Coronary artery (tissue), 2 donors: ENCODE results near the gene MTO1.

Source experiments
- DNase-seq: peaks from one replicate; pipeline ENCODE4 v3.0.0-alpha.2; 2017; ENCODE audit warnings: low spot score
- H3K27ac ChIP-seq, 2 donors: fragments of 200-600 bp; sonication (generic); one replicate each; pipeline ENCODE4 v1.5.1; 2016 to 2019
- H3K4me3 ChIP-seq: fragments of 200-600 bp; sonication (generic); 2 replicates; pipeline ENCODE4 v1.5.1; 2016; ENCODE audit warnings: mild to moderate bottlenecking, moderate library complexity
- TF ChIP-seq, protein P1 (sequence below): fragments of 200-600 bp; sonication (generic); IDR thresholded peaks from one replicate; pipeline ENCODE4 v1.5.1; 2019; ENCODE audit warnings: antibody characterized with exemption

The MTO1 gene

DNA sequence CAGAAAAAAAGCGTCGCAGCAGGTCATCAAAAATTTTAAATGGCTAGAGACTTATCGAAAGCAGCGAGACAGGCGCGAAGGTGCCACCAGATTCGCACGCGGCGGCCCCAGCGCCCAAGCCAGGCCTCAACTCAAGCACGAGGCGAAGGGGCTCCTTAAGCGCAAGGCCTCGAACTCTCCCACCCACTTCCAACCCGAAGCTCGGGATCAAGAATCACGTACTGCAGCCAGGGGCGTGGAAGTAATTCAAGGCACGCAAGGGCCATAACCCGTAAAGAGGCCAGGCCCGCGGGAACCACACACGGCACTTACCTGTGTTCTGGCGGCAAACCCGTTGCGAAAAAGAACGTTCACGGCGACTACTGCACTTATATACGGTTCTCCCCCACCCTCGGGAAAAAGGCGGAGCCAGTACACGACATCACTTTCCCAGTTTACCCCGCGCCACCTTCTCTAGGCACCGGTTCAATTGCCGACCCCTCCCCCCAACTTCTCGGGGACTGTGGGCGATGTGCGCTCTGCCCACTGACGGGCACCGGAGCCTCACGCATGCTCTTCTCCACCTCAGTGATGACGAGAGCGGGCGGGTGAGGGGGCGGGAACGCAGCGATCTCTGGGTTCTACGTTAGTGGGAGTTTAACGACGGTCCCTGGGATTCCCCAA is 59.3 kb downstream of the MTO1 start, which contains the start of gene EEF1A1:
TSS of gene EEF1A1 (minus strand) at position 345 of the 663 bp plus-strand sequence. CDS start 1,006 bp downstream, outside the sequence.
- H3K4me3 ChIP-seq, result peak within 1 kb of the TSS; percentile 94
- peak within 1 kb of the TSS; percentile 97 to 100 for H3K27ac ChIP-seq
- TF ChIP-seq, protein P1, sequence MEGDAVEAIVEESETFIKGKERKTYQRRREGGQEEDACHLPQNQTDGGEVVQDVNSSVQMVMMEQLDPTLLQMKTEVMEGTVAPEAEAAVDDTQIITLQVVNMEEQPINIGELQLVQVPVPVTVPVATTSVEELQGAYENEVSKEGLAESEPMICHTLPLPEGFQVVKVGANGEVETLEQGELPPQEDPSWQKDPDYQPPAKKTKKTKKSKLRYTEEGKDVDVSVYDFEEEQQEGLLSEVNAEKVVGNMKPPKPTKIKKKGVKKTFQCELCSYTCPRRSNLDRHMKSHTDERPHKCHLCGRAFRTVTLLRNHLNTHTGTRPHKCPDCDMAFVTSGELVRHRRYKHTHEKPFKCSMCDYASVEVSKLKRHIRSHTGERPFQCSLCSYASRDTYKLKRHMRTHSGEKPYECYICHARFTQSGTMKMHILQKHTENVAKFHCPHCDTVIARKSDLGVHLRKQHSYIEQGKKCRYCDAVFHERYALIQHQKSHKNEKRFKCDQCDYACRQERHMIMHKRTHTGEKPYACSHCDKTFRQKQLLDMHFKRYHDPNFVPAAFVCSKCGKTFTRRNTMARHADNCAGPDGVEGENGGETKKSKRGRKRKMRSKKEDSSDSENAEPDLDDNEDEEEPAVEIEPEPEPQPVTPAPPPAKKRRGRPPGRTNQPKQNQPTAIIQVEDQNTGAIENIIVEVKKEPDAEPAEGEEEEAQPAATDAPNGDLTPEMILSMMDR, result no peak
- peak; percentile 100 for DNase-seq

DNA sequence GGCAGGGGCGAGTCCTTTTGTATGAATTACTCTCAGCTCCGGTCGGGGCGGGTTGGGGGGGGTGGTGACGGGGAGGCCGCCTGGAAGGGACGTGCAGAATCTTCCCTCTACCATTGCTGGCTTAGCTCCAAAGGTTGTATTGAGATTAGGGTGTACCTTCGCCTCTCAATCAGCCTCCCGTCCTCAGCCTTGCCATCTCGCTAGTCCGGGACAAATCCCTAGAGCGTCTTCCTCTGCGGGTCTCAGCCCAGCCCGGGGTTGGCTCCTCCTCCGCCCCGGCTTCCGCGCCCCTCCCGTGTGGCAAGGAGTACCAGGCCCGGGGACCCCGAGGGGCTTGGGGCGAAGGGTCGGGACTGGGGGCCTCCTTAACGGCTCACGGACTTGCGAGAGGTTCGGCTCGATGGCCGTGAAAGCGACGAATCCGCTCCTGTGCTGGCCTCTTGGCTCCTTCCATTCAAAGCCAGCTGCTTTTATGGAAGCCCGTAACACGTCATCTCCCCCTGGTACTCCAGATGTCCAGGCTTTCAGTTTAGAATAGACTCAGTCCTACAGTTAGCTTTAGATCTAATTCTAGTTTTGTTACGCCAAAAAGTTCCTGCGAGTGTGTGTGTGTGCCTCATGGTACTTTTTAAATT is 59.9 kb downstream of the MTO1 start:
- H3K4me3 ChIP-seq, result peak overlapping the region; percentile 94
- TF ChIP-seq, protein P1, result no peak
- no peak for DNase-seq
- peak overlapping the region; percentile 97 to 100 for H3K27ac ChIP-seq

DNA sequence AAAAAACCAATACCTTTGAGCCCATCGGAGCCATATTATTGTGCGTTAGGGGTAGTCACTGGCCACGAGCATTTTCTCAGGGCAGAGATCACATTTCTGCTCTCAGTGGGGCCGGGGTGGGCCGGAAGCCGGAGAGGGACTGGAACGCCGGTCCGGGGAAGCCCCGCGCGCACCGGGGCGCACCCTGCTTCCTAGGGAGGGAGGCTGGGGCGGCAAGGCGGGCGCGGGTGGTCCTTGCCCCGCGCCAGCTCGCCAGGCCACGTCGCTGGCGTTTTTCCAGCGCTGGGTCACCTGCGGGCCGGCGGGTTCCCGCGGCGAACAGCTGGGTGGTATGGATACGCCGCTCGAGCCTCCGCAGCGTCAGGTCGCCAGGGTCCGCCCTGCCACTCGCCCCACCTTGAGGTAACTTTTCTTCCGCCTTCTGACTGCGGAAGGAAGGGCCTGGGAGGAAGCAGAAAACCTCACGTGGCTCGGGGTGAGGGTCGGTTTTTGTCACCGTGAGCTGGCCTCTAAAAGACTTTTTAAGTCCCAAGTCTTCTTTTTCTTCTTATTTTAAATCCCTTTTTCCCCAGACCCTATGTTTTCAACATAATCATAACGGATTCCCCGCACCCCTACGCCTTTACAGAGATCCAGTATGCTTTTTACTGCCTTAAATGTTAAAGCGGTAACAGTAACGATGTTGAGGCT is 62.0 kb downstream of the MTO1 start:
- peak; percentile 78 for DNase-seq
- H3K4me3 ChIP-seq, result peak overlapping the region; percentile 83
- TF ChIP-seq, protein P1, result no peak
- H3K27ac ChIP-seq, result peak overlapping the region; percentile 80 to 97

DNA sequence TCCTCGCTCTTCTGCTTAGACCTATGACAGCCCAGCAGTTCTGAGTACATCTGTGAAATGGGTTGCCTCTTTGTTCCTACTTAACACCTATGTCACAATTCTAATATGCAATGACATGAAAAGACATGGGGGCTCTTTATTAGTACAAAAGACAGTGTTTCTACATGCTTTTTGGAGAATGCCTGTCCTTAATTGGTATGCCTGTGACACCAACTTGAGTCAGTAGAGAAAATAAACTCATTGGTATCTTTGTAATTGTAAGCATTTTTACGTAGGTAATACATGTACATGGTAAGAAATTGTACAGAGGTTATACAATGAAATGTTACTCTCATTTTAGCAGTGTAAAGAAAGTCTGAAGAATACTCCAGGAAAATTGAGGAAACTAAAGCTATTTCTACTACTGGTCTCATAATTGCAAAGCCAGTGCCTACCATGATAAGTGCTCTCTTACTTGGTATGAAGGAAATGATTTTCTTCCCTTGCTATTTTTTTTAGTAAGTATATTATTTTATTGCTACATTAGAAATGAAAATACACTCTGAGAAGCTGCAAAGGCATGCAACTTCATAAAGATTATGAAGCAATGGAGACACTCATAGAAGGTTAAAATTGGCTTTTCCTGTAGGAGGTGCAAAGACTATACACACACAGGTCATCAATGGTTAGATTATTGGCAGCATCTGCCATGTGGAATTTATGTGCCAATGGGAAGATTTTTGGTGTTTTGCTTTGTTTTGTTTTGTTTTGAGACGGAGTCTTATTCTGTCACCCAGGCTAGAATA is 64.2 kb downstream of the MTO1 start:
- H3K4me3 ChIP-seq, result no peak overlapping the region
- TF ChIP-seq, protein P1, result no peak
- no peak for DNase-seq

DNA sequence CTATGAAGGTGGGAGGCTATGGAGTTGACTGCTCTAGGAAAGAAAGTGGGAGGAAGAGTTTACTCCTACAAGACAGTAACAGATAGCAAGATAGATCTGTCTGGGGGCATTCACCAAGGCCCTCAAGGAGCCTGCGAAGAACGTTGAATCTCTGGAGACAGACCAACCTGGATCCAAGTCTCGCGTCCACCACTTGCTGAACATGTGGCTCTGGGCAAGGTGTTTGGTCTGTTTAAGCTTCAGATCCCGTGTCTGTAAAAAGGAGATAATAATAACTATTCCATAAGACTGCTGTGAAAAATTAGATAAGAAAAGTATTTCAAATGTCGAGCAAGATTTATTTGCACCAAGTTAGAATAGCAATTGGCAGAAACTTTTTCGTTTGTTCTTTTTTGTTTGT is 67.4 kb downstream of the MTO1 start:
- DNase-seq, result no peak
- TF ChIP-seq, protein P1, result no peak
- H3K27ac ChIP-seq, result no peak overlapping the region
- H3K4me3 ChIP-seq, result no peak overlapping the region

More for the DNA sequence above, 64.2 kb downstream of the MTO1 start:
- no peak overlapping the region for H3K27ac ChIP-seq

DNA sequence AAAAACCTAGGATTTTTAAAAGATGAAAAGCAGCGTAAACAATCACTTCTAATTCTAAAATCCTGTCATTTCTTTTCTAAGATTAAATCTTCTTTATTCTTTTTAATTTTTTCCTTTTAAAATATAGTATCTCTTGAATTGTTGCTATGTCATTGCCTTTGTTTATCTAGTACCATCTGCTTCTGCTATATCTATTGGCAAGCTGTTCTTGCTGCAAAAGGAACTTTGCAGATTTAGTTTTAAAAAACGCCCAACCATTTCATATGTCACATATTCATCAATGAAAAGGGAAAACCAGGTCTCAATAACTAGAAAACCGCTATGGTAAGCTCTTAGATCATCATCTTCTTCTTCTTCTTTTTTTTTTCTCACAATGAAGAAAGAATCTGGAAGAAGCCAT is 70.8 kb downstream of the MTO1 start:
- no peak overlapping the region for H3K27ac ChIP-seq
- no peak for DNase-seq
- TF ChIP-seq, protein P1, result no peak
- no peak overlapping the region for H3K4me3 ChIP-seq
